HG03521 (cell line): ENCODE results near the gene PLCB4.

Experiments
- ATAC-seq: cut with Tn5 transposase; IDR thresholded peaks from one replicate; pipeline ENCODE4 v1.9.1; 2021; ENCODE audit warnings: mild to moderate bottlenecking, moderate library complexity; ENCODE audit not compliant: unreplicated experiment

Gene PLCB4

DNA sequence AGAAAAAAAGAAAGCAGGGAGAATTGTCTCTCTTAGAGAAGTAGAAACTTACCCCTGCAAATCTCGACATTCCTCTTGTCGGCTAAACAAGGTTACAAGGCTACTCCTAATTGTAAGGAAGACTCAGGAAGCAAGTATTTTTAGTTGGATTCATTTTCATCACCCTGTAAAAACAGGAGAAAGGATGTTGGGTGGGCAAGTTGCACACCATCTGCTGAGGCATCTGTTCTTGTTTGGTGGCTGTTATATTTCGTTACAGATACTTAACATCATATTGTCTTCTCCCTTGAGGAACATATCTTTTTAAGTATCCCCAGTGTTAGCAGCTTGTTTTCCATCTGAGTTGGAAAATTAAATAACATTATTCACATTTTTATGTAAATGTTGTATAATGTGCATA lies 187.5 kb downstream of the PLCB4 start:
- ATAC-seq = no peak

DNA sequence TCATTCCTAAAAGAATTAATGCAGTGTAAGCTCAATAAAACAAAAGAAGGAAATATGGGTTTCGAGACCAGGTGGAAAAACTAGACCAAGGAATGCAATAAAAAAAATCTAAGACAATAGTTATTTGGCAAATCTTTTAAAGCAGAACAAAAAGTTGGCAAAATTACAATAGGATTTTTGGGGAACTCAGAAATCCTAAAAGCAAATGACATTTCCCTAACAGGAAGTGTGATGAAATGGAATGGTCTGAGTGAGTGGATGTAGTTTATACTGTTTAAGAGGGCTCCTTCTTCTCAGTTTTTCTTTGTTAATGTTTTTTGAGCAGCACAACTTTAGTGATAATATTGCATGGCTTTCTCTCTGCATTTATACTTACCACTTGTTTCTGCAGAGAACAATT lies 190.0 kb downstream of the PLCB4 start:
- no peak for ATAC-seq

DNA sequence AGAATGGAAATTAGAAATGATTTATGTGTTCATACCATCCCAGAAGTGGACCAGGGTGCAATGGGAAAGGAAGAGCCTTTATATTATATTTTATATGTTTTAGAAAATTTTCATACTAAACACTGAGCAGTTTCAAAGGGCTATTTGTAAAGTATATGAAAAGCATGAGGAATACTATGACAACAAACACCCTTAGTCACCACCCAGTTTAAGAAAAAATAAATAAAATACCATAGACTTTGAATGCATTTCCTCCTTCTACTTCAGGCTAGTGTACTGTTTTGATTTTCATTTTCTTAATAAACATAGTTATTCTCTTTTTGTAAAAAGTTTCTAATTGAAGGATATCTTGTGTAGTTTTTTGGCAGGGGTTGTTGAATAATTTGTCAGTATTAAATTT lies 191.1 kb downstream of the PLCB4 start:
- no peak for ATAC-seq

DNA sequence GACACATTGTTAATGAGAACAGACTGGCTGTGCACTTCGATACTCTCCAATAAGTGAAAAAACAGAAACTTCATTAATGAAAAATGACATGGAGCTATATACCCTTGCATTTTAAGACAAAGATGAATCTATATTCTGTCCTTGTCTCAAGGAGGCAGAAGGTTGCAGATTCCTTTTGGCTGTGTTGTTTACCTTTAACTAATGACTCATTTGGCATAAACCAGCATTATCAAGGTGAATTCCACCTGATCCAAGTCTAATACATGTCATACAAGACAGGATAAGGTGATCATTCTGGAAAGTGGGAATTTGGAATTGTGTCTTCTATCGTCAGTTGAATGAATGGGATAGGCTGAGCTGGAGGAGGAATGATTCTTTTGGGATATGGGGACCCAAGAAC lies 192.9 kb downstream of the PLCB4 start:
- ATAC-seq = no peak

DNA sequence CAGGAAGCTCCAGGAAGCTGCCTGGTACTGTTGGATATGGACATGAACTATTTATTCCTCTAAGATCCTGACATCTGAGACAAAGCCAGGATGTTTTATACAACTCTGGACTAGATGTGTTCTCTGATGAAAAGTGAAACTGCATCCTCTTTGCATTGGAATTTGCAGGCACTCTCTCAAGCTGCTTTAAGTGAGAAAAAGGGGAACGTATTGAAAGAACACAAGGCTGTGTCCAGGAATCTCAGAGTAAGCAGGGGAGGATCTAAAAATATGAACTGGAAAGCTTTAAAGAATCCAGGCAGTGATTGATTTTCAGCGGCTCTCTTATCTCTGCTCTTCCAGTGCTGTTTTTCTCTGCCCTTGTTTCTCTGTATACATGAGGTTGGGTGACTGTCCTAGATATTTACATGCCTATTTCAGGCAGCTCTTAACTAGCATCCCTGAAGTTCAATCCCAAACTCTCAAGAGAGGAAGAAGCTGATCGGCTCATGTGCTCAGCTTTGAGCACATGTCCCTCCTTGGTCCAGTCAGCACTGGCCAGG lies 193.8 kb downstream of the PLCB4 start:
- no peak for ATAC-seq

DNA sequence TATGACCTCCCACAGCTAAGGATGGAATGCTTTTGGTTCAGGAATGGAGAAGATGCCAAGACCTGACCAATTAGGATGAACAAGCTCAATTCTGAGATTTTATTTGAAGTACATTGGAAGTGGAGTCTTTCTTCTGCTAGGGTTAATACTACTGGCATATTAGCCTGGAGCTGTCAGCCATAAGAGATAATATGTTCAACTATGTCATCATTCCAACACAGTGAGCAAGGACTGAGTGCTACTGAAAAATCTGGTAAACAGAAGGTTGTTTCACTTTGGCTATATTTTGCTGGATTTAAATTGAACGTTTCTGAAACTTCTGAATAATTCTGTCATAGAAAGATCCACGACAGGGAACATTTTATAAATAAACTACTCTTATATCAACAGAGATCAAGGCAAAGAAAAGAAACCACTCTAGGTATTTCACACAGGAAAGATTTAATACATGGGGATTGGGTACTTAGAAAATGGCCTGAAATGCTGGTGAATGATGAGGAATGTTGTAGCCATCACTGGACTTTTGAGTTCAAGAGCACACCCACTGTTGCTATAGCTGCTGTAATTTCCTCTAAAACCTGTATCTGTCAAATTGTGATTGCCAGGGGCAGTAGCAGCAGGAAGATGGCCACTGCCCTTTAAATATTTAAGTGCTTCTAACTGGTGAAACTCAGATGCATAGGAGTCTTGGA lies 200.5 kb downstream of the PLCB4 start:
- ATAC-seq = no peak

DNA sequence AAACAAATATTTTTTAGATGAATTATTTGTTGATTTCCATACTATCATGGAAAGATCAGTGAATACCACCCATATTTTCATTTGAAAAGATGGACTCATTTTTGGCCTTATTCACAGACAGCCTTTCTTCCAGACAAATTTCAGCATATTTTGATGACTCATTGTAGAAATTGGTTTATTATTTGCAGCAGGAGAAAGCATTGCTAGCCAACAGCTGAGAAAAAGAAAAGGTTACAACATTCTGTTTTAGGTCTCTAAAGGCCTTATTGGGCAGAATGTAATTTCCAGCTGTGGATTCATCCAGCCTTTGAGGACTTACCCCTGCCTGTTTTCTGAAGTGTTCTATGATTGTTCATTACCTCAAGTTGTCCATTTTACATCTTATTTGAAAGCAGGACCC lies 201.9 kb downstream of the PLCB4 start:
- no peak for ATAC-seq

DNA sequence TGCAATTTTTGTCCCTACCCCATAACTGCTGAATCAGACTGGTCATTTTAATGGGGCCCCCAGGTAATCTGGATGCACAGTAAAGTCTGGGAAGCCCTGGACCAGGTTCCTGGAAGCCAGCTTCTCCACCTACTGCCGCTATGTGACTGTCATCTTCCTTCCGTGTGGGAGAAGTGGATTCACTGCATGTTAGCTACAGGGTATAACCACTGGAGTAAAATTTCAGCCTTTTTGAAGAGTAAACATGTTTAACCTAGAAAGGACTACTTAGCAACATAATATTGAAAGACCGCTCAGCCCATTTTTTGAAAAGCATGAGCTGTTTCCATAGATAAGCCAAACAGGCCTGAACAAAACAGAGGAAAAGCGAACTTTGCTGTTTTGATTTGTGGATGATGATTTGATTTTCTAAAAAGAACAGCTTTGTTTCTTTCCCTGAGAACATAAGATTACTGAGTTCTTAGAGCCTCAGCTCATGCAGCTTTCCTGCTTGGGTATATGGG lies 208.1 kb downstream of the PLCB4 start:
- no peak for ATAC-seq

DNA sequence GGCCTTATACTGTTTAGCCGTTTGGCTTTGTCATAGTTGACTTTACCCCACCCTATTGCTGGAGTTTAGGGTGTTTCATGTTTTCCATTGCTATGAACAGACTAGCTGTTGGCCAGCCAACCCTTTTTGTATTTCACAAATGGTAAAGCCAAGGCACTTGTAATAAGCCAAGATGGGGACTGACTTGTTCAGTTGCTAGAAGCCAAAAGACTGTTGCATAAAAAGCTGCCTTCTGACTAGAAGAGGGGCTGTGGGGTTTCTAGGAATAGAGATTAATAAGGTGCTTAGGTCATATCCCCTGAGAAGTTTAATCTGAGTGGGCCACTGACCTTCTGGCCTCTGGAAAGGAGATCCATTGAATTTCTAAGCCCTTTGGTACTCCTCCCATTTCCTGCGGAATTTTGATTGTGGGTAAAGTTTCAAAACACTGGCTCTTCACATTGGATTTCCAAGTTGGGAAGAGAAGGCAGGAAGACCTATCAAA lies 211.1 kb downstream of the PLCB4 start:
- no peak for ATAC-seq

DNA sequence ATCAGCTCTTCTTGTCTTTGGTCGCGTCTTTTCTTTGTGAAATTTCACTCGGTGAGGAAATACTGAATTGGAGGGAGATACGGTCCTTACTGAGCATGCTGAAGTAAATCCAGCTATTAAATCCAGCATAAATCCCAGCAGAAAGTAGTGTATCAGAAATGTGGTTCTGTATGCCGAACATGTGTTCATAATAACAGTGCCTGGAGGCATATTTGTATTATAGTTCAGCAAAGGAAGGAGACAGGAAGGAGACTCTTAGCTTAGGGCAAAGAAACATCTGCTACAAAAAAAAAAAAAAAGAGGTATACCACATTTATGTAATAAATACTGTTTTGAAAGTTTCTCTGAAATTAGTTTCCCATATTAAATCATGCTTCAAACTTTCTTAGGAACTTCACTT lies 211.8 kb downstream of the PLCB4 start:
- ATAC-seq = no peak

DNA sequence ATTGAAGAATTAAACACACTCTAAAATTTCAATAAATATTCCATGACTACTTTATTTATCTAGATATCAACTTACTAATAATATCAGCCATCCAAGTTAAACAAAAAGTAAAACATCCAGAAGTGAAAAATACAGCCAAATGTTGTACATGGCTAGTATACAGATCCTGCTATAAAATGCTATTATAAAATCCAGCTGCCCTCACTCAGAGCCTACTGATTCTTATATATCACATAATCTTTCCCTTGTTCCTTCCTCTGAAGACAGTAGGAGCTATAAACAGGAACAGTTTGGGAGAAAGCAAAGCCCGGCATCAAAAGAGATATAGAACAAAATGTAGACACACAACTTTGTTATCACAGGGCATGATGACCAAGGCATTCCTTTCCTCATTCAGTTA lies 212.9 kb downstream of the PLCB4 start:
- ATAC-seq = no peak

DNA sequence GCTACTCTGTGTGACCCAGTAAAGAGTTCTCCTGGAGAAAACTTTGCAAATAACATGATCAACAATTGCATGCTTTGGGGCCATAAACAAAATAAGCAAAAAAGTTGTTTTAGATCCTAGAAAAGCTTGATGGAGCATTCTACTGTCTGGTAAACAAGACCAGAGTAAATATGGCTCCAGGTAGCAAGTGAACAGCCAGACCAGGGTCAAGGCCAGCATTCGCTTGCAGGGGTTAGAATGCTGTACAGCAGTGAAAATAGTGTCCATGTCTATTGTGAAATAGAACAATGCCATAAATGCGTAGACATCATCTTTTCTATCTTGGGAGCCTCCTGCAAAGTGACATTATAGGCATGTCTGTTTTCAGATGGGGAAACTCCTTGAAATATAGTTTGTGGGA lies 216.7 kb downstream of the PLCB4 start:
- ATAC-seq = no peak

DNA sequence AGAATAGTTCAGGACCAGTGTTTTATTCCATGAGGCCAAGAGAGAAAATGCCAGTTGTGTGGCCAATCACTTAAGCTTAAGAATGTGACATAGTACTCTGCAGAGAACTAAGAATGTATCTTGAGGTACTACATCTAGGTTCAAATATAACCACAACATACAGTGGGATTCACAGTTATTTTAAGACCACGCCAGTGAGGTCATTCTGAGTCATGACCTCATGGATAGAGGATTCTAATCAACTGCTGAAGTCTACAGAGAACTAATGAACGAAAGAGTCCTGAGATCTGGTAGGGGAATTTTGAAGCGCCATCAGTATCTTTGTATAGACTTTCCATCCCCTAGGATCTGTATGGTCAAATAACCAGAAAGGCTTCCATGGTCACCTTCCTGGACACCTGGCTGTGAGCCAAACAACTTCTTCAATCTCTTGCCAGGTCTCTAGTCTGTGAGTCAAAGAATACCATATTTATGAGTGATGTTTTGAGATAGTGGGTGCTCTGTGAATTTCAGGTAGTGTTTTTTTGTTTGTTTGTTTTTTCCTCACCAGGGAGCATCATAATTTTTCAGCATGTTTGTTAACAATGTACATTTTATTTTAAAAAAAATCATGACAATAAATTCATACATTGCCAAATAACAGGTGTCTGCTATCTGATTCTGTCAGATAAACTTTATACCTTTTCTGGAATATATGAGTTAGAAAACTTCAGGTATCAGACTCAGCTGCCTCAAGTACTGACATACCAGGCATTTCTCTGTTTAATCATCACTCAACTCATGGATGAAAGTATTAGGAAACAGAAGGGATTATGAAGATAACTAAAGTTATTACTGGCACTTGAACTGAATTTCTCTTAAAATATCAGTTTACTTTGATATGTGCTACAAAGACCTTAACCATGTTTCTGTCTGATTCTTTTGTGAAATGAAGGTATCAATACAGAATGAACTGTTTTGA lies 217.9 kb downstream of the PLCB4 start:
- no peak for ATAC-seq

DNA sequence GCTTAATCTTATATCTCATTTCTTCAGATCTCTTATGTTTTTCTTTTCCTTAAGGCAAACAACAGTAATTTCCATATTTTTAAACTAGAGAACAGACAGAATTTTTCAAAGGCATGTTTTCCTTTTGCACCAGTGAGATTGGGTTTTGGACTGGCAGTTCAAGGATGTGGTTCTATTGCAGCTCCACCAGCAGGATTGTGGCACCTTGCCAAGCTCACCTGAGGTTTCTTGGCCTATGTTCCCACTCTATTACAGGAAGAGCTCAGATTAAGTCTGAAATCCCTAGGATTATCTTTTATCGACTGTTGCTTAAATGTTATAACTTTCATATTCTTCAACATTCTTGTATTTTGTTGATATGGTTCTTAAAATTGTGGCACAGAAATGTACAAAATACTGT lies 218.9 kb downstream of the PLCB4 start:
- no peak for ATAC-seq

DNA sequence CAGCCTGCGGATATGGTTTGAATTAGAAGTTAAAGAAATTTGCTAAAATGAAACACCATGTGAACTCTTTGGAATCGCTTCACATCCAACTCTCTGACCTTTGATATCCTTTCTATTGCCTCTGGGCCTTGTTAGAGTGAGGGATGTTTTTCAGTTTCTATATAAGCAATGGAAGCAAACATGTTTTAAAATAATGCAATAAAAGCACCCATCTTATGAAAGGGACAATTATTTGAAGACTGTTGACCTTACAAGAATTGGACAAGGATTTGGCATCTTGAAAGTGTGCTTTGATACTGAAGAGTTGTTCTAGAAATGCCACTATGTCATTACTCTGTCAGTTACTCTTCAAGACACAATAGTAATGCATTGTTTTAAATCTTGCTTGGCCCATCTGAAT lies 221.4 kb downstream of the PLCB4 start:
- no peak for ATAC-seq

DNA sequence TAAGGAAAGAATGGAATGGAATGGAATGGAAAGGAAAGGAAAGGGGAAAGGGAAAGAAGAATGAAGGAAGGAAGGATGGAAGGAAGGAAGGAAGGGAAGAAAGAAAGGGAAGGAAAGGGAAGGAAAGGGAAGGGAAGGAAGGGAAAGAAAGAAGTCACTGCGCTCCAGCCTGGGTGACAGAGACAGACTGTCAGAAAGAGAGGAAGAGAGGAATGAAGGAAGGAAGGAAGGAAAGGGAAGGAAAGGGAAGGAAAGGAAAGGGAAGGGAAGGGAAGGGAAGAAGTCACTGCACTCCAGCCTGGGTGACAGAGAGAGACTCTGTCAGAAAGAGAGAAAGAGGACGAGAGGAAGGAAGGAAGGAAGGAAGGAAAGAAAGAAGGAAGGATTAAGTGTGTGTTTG lies 224.3 kb downstream of the PLCB4 start:
- no peak for ATAC-seq

DNA sequence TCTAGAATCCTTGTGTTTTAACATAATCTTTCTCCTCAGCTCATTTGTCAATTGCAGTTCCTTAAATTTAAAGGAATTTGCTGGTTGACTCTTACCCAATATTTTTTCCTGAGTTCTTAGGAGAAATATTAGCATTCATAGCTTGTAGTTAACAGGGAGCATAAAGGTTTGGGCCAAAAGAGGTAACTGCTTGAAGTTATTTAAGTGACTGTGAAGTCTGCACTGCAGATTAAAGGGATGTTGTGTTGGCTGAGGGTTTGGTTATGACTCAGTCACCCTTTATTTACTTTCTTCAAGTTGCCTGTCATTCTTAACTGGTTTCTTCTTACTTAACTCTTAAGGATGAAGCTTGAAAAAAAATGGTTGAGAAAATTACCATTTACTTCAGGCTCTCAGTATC lies 225.2 kb downstream of the PLCB4 start:
- no peak for ATAC-seq

DNA sequence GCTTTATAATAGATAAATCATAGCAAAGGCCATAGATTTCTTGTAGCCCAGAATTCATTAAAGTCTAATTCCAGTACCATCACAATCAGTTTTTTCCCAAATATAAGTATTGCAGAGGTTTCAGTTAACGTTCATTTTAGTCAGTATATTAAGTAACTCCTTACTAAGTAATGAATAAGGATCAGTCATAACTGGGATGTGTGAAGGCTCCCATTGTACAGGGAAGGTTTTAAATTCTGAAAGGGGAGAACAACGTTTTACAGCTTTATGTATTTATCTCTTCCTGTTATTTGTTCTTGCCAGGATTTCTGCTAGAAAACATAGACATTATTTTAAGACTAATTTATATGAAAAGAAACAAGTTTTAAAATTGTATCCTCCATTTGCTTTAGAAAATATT lies 230.0 kb downstream of the PLCB4 start:
- ATAC-seq = no peak

DNA sequence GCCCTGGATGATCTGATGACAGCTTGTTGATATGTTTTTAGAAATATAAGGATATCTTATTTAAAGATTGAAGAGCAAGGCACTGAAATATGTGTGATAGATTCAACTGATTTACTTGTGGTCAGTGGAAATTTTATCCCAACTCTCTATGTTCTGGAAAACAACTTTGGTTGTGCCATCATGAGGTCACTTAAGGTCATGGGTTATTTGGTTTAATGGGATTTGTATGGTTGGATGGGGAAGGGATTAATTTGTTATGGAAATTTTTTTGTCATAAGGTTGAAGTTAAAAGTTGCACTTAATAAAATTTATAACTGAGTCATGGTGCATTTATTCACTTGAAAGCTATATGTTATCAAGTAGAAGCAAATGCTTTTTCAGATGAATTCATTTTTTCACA lies 231.2 kb downstream of the PLCB4 start:
- no peak for ATAC-seq

DNA sequence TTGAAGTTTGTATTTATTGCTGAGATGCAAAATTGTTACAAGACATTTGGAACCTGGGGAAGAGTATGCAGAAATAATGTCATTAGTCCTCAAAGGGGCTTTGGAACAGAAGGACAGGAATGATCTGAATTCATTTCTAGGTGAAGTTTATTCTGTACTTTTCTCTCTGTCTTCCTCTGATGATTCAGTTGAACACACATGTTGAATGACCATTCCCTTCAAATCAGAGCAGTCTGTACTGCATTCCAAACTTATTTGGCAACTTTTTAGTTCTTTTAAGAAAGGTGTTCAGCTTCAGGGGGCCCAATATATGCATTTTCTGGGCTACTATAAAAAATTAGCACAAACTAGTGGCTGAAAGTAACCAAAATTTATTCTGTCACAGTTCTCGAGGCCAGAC lies 231.6 kb downstream of the PLCB4 start:
- no peak for ATAC-seq
